Heart left ventricle (tissue), 13 donors: ENCODE measurements around the gene TIMM50.

Source experiments
- POLR2A ChIP-seq, 2 donors: fragments of 450-650 bp; IDR thresholded peaks; one replicate each; pipeline ENCODE4 v1.6.1; 2017; ENCODE audit warnings: antibody characterized with exemption in 2 of 2, mild to moderate bottlenecking in 2 of 2, moderate library complexity in 2 of 2
- TF ChIP-seq, protein P1 (sequence below), 12 donors: fragments of 200-600 bp; sonication (generic) in 4 of 12; IDR thresholded peaks; one replicate each; pipeline versions ENCODE4 v1.5.0 to v1.8.0; 2018 to 2022; ENCODE audit warnings: antibody characterized with exemption in 12 of 12, mild to moderate bottlenecking in 5 of 12
- donor health status: ischemic (EF 13 %, LVEDD 7.1; RV severe dilation, severe dysfunction).
- donor health status: DM: no; HTN: yes; CAD: no.
- donor health status: DM: no; HTN: no; CAD: no.
- donor health status: ischemic (EF 25% LVEDD 6.9; RV normal size, moderate dysfunction).
- donor health status: ischemic (EF 25% LVEDD 5.7; RV mildly dilated, moderate dysfunction).
- donor health status: ischemic (EF 35%, LVEDD 5.7; RV mildly dilated, moderate dysfunction).
- donor health status: nonischemic (EF 11% LVEDD 7.7; RV severe dilation, severe dysfunction).
- donor health status: DM: yes; HTN: yes; CAD: no.
- donor health status: PGD.
- donor health status: ischemic (EF 29% LVEDD 5.4; RV normal size, mild dysfunction).
- donor health status: nonischemic (EF 23%, LVEDD 6.1; RV moderate dilation, normal function).

GRCh38 chr19:39479916-39480315 is 722 bp upstream of the TIMM50 start:
- TF ChIP-seq, protein P1, sequence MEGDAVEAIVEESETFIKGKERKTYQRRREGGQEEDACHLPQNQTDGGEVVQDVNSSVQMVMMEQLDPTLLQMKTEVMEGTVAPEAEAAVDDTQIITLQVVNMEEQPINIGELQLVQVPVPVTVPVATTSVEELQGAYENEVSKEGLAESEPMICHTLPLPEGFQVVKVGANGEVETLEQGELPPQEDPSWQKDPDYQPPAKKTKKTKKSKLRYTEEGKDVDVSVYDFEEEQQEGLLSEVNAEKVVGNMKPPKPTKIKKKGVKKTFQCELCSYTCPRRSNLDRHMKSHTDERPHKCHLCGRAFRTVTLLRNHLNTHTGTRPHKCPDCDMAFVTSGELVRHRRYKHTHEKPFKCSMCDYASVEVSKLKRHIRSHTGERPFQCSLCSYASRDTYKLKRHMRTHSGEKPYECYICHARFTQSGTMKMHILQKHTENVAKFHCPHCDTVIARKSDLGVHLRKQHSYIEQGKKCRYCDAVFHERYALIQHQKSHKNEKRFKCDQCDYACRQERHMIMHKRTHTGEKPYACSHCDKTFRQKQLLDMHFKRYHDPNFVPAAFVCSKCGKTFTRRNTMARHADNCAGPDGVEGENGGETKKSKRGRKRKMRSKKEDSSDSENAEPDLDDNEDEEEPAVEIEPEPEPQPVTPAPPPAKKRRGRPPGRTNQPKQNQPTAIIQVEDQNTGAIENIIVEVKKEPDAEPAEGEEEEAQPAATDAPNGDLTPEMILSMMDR (IDR thresholded peaks at IDR 0.05): no peak
- TF ChIP-seq POLR2A (IDR thresholded peaks at IDR 0.05): no peak
